HEK293 (cell line): ENCODE results near the gene GIPC2.
A peak's percentile ranks its signal among the peaks of the same experiment; 100 is the strongest.
"Not testable (repeated sequence)": the region's sequence is repeated elsewhere in the genome, so short reads cannot be mapped to it uniquely, and the experiment has no call there.

Source experiments
- CTCF ChIA-PET: fragments of 350-600 bp; formaldehyde crosslinking; extraction: SDS; loops from one replicate; lab custom pipeline; 2021; ENCODE audit warnings: antibody characterized with exemption; lab: Yijun Ruan, JAX
- POLR2A ChIA-PET: fragments of 300-600 bp; formaldehyde crosslinking; extraction: SDS; loops from one replicate; lab custom pipeline; 2020; ENCODE audit warnings: antibody characterized with exemption, inconsistent platforms; lab: Yijun Ruan, JAX
- H3K27ac ChIP-seq: fragments of 200-500 bp; sonication (Bioruptor generic); 2 replicates; pipeline ENCODE4 v1.5.1; 2014; ENCODE audit warnings: low read depth, low read length, control low read depth, inconsistent platforms; ENCODE audit errors: extremely low read depth
- H3K36me3 ChIP-seq, 2 experiments: fragments of 200-500 bp in 1 of 2; sonication (Bioruptor generic) in 1 of 2; 1 replicate in 1 of 2; 2 replicates in 1 of 2; pipeline ENCODE4 v1.5.1; 2014 to 2017; ENCODE audit warnings: inconsistent platforms in 2 of 2, low read length in 2 of 2; ENCODE audit not compliant: control insufficient read depth in 2 of 2, insufficient read depth in 1 of 2
- H3K4me1 ChIP-seq: fragments of 200-500 bp; sonication (Bioruptor generic); 2 replicates; pipeline ENCODE4 v1.5.1; 2014; ENCODE audit warnings: mild to moderate bottlenecking, low read length, inconsistent platforms; ENCODE audit not compliant: control insufficient read depth, insufficient read depth
- H3K4me3 ChIP-seq: 2 replicates; pipeline ENCODE4 v1.5.1; 2011; ENCODE audit warnings: low read depth, mild to moderate bottlenecking, control low read depth, low read length, moderate library complexity
- H3K9me3 ChIP-seq: fragments of 200-500 bp; sonication (Bioruptor generic); 2 replicates; pipeline ENCODE4 v1.5.1; 2014; ENCODE audit warnings: low read depth, low read length, inconsistent platforms; ENCODE audit not compliant: control insufficient read depth, insufficient read depth
- GLI4 ChIP-seq: fragments of 450-650 bp; formaldehyde crosslinking; IDR thresholded peaks from 2 replicates; pipeline ENCODE4 v1.5.1; 2016; ENCODE audit warnings: missing biosample characterization, missing genetic modification characterization
- REPIN1 ChIP-seq: fragments of 450-650 bp; formaldehyde crosslinking; IDR thresholded peaks from 2 replicates; pipeline ENCODE4 v1.5.1; 2017; ENCODE audit warnings: missing biosample characterization, missing genetic modification characterization, low read depth
- SP7 ChIP-seq: fragments of 450-650 bp; formaldehyde crosslinking; IDR thresholded peaks from 2 replicates; pipeline ENCODE4 v1.5.1; 2016; ENCODE audit warnings: missing biosample characterization, missing genetic modification characterization
- ZBTB21 ChIP-seq: fragments of 450-650 bp; formaldehyde crosslinking; IDR thresholded peaks from 2 replicates; pipeline ENCODE4 v1.5.1; 2017; ENCODE audit warnings: missing biosample characterization, missing genetic modification characterization
- ZNF133 ChIP-seq: fragments of 450-650 bp; formaldehyde crosslinking; IDR thresholded peaks from 2 replicates; pipeline ENCODE4 v1.5.1; 2016; ENCODE audit warnings: missing biosample characterization, missing genetic modification characterization
- ZNF146 ChIP-seq: fragments of 450-650 bp; formaldehyde crosslinking; IDR thresholded peaks from 2 replicates; pipeline ENCODE4 v1.5.1; 2016; ENCODE audit warnings: missing biosample characterization, missing genetic modification characterization
- ZNF157 ChIP-seq: fragments of 450-650 bp; formaldehyde crosslinking; IDR thresholded peaks from 2 replicates; pipeline ENCODE4 v1.5.1; 2016; ENCODE audit warnings: missing biosample characterization, missing genetic modification characterization
- ZNF174 ChIP-seq: fragments of 450-650 bp; formaldehyde crosslinking; IDR thresholded peaks from 2 replicates; pipeline ENCODE4 v1.5.0; 2017; ENCODE audit warnings: missing biosample characterization, mild to moderate bottlenecking, missing genetic modification characterization
- ZNF24 ChIP-seq: fragments of 450-650 bp; formaldehyde crosslinking; IDR thresholded peaks from 2 replicates; pipeline ENCODE4 v1.5.1; 2016; ENCODE audit warnings: missing biosample characterization, missing genetic modification characterization
- ZNF350 ChIP-seq: fragments of 450-650 bp; formaldehyde crosslinking; IDR thresholded peaks from 2 replicates; pipeline ENCODE4 v1.5.0; 2017; ENCODE audit warnings: missing biosample characterization, mild to moderate bottlenecking, missing genetic modification characterization
- ZNF426 ChIP-seq: fragments of 450-650 bp; formaldehyde crosslinking; IDR thresholded peaks from 2 replicates; pipeline ENCODE4 v1.5.1; 2017; ENCODE audit warnings: missing biosample characterization, missing genetic modification characterization, mild to moderate bottlenecking, inconsistent platforms, moderate library complexity
- ZNF596 ChIP-seq: fragments of 450-650 bp; IDR thresholded peaks from 2 replicates; pipeline ENCODE4 v1.5.0; 2018; ENCODE audit warnings: missing biosample characterization, mild to moderate bottlenecking, missing genetic modification characterization, moderate library complexity
- ZNF621 ChIP-seq: fragments of 450-650 bp; formaldehyde crosslinking; IDR thresholded peaks from 2 replicates; pipeline ENCODE4 v1.5.1; 2017; ENCODE audit warnings: missing biosample characterization, missing genetic modification characterization
- ZNF707 ChIP-seq: fragments of 450-650 bp; formaldehyde crosslinking; IDR thresholded peaks from 2 replicates; pipeline ENCODE4 v1.5.1; 2016; ENCODE audit warnings: missing biosample characterization, missing genetic modification characterization
- ZNF843 ChIP-seq: fragments of 450-650 bp; formaldehyde crosslinking; IDR thresholded peaks from 2 replicates; pipeline ENCODE4 v1.5.1; 2016; ENCODE audit warnings: missing biosample characterization, missing genetic modification characterization
- ZSCAN23 ChIP-seq: fragments of 450-650 bp; formaldehyde crosslinking; IDR thresholded peaks from 2 replicates; pipeline ENCODE4 v1.5.1; 2016; ENCODE audit warnings: missing biosample characterization, missing genetic modification characterization
- TF ChIP-seq, protein P1 (sequence below): fragments of 450-650 bp; formaldehyde crosslinking; IDR thresholded peaks from 2 replicates; pipeline ENCODE4 v1.5.1; 2016; ENCODE audit warnings: missing biosample characterization, missing genetic modification characterization
- TF ChIP-seq, protein P2 (sequence below): fragments of 450-650 bp; formaldehyde crosslinking; IDR thresholded peaks from 2 replicates; pipeline ENCODE4 v1.5.1; 2016; ENCODE audit warnings: missing biosample characterization, missing genetic modification characterization
- TF ChIP-seq, protein P3 (sequence below): fragments of 450-650 bp; formaldehyde crosslinking; IDR thresholded peaks from 2 replicates; pipeline ENCODE4 v1.5.1; 2016; ENCODE audit warnings: missing biosample characterization, missing genetic modification characterization
- TF ChIP-seq, protein P4 (sequence below): fragments of 450-650 bp; formaldehyde crosslinking; IDR thresholded peaks from 2 replicates; pipeline ENCODE4; 2016; ENCODE audit warnings: missing biosample characterization, missing genetic modification characterization

The GIPC2 gene

DNA sequence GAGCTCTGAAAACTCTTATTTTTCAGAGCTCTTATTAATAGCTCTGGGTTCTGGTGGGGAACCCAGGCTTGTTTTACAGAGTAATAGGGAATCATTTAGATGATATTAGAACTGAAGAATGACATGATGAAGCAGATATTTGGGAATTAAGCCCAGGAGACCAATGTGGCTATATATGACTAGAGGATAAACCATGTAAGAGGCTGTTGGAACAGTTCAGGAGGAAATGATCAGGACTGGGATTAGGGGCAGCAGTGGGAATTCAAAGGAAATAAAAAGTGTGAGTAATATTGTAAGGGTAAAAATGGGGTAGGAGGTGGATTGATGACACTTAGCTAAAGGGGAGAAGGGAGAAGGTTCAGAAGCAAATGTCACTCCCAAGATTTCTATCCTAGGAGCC is 58.6 kb downstream of the GIPC2 start:
- POLR2A ChIA-PET, result interaction anchor here (1.0 to 2.6 kb wide), 2 partner anchors 100 kb away, joined by 3 to 8 read pairs; partner anchors contain the start of gene DNAJB4
- H3K4me1 ChIP-seq, result no peaks in the 10 kb centered on the region
- H3K9me3 ChIP-seq, result no peaks in the 10 kb centered on the region
- H3K4me3 ChIP-seq, result no peak overlapping the region
- H3K27ac ChIP-seq, result no peak overlapping the region
- no peaks in the 10 kb centered on the region for H3K36me3 ChIP-seq
- CTCF ChIA-PET, result interaction anchor here (0.6 to 2.3 kb wide), 2 partner anchors 10 to 184 kb away, joined by 5 to 14 read pairs; no protein-coding TSS in a partner anchor
- TF ChIP-seq, protein P1, sequence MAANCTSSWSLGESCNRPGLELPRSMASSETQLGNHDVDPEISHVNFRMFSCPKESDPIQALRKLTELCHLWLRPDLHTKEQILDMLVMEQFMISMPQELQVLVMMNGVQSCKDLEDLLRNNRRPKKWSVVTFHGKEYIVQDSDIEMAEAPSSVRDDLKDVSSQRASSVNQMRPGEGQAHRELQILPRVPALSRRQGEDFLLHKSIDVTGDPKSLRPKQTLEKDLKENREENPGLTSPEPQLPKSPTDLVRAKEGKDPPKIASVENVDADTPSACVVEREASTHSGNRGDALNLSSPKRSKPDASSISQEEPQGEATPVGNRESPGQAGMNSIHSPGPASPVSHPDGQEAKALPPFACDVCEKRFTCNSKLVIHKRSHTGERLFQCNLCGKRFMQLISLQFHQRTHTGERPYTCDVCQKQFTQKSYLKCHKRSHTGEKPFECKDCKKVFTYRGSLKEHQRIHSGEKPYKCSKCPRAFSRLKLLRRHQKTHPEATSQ (tag by site-specific recombination), result no peak
- TF ChIP-seq REPIN1 (tag by site-specific recombination) (no peak), ZNF426 (no peak), ZBTB21 (no peak), ZNF350 (tag by site-specific recombination) (no peak), ZSCAN23 (no peak), SP7 (tag by site-specific recombination) (no peak), ZNF621 (tag by site-specific recombination) (no peak), ZNF157 (no peak), ZNF24 (no peak), ZNF707 (tag by site-specific recombination) (no peak), ZNF133 (tag by site-specific recombination) (no peak), ZNF174 (tag by site-specific recombination) (no peak), GLI4 (no peak), ZNF596 (no peak), ZNF843 (no peak)
- TF ChIP-seq, protein P2, sequence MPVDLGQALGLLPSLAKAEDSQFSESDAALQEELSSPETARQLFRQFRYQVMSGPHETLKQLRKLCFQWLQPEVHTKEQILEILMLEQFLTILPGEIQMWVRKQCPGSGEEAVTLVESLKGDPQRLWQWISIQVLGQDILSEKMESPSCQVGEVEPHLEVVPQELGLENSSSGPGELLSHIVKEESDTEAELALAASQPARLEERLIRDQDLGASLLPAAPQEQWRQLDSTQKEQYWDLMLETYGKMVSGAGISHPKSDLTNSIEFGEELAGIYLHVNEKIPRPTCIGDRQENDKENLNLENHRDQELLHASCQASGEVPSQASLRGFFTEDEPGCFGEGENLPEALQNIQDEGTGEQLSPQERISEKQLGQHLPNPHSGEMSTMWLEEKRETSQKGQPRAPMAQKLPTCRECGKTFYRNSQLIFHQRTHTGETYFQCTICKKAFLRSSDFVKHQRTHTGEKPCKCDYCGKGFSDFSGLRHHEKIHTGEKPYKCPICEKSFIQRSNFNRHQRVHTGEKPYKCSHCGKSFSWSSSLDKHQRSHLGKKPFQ (tag by site-specific recombination), result no peak
- TF ChIP-seq, protein P3, sequence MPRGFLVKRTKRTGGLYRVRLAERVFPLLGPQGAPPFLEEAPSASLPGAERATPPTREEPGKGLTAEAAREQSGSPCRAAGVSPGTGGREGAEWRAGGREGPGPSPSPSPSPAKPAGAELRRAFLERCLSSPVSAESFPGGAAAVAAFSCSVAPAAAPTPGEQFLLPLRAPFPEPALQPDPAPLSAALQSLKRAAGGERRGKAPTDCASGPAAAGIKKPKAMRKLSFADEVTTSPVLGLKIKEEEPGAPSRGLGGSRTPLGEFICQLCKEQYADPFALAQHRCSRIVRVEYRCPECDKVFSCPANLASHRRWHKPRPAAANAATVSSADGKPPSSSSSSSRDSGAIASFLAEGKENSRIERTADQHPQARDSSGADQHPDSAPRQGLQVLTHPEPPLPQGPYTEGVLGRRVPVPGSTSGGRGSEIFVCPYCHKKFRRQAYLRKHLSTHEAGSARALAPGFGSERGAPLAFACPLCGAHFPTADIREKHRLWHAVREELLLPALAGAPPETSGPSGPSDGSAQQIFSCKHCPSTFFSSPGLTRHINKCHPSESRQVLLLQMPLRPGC (tag by site-specific recombination), result no peak
- TF ChIP-seq, protein P4, sequence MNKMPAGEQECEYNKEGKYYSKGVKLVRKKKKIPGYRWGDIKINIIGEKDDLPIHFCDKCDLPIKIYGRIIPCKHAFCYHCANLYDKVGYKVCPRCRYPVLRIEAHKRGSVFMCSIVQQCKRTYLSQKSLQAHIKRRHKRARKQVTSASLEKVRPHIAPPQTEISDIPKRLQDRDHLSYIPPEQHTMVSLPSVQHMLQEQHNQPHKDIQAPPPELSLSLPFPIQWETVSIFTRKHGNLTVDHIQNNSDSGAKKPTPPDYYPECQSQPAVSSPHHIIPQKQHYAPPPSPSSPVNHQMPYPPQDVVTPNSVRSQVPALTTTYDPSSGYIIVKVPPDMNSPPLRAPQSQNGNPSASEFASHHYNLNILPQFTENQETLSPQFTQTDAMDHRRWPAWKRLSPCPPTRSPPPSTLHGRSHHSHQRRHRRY (tag by site-specific recombination), result no peak
- TF ChIP-seq, all 188 proteins: peak for 0

DNA sequence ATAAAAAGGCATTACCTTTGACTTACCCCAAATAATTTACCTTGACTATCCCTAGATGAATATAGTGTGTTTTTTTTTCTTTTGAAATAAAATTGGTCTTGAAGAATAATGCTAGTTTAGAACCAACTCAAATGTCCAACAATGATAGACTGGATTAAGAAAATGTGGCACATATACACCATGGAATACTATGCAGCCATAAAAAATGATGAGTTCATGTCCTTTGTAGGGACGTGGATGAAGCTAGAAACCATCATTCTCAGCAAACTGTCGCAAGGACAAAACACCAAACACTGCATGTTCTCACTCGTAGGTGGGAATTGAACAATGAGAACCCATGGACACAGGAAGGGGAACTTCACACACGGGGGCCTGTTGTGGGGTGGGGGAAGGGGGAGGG is 63.9 kb downstream of the GIPC2 start:
- H3K36me3 ChIP-seq, H3K9me3 ChIP-seq, POLR2A ChIA-PET, H3K4me3 ChIP-seq, H3K27ac ChIP-seq, H3K4me1 ChIP-seq: not testable (repeated sequence)
- TF ChIP-seq ZNF146 (tag by site-specific recombination), result peak; percentile 89
- CTCF ChIA-PET, result interaction anchor here (1.6 kb wide), 1 partner anchor 129 kb away, joined by 3 read pairs; no protein-coding TSS in a partner anchor
